Trophoblast cell (in vitro differentiated cells and primary cell): ENCODE measurements around the gene TIMM44.

Experiments used
- DNase-seq, 2 donors: peaks; one replicate each; pipeline ENCODE4 v3.0.0-alpha.2; 2016
- H2AFZ ChIP-seq: 2 replicates; pipeline ENCODE4 v1.6.1; 2013; ENCODE audit warnings: low read length, moderate library complexity, mild to moderate bottlenecking; ENCODE audit not compliant: insufficient read depth, poor library complexity
- H2AK5ac ChIP-seq: 2 replicates; pipeline ENCODE4 v1.6.1; 2013; ENCODE audit warnings: mild to moderate bottlenecking, low read length
- H2BK120ac ChIP-seq: 2 replicates; pipeline ENCODE4 v1.6.1; 2013; ENCODE audit warnings: low read length, mild to moderate bottlenecking, moderate library complexity; ENCODE audit not compliant: insufficient read depth, poor library complexity
- H2BK12ac ChIP-seq: 2 replicates; pipeline ENCODE4 v1.6.1; 2013; ENCODE audit warnings: mild to moderate bottlenecking, low read length, moderate library complexity
- H2BK5ac ChIP-seq: 2 replicates; pipeline ENCODE4 v1.6.1; 2013; ENCODE audit warnings: low read length, low read depth, moderate library complexity, mild to moderate bottlenecking; ENCODE audit not compliant: poor library complexity
- H3K14ac ChIP-seq: 2 replicates; pipeline ENCODE4 v1.6.1; 2013; ENCODE audit warnings: mild to moderate bottlenecking, low read length
- H3K18ac ChIP-seq: 2 replicates; pipeline ENCODE4 v1.6.1; 2013; ENCODE audit warnings: mild to moderate bottlenecking, low read length
- H3K23ac ChIP-seq: 2 replicates; pipeline ENCODE4 v1.6.1; 2013; ENCODE audit warnings: low read length
- H3K27ac ChIP-seq: 2 replicates; pipeline ENCODE4 v1.5.1; 2013; ENCODE audit warnings: low read depth, mild to moderate bottlenecking, inconsistent platforms, low read length, moderate library complexity
- H3K27me3 ChIP-seq: 2 replicates; pipeline ENCODE4 v1.6.1; 2013; ENCODE audit warnings: inconsistent platforms, mild to moderate bottlenecking, low read length, moderate library complexity; ENCODE audit not compliant: insufficient read depth
- H3K36me3 ChIP-seq, 2 experiments: 1 replicate in 1 of 2; 2 replicates in 1 of 2; pipeline ENCODE4 v1.6.1; 2013; ENCODE audit warnings: low read length in 2 of 2, mild to moderate bottlenecking in 2 of 2, moderate library complexity in 1 of 2; ENCODE audit not compliant: insufficient read depth in 2 of 2, control insufficient read depth in 1 of 2
- H3K4ac ChIP-seq: 2 replicates; pipeline ENCODE4 v1.6.1; 2013; ENCODE audit warnings: low read depth, mild to moderate bottlenecking, low read length, moderate library complexity
- H3K4me1 ChIP-seq, 2 experiments: 1 replicate in 1 of 2; 2 replicates in 1 of 2; pipeline ENCODE4 v1.6.1; 2013; ENCODE audit warnings: low read length in 2 of 2, mild to moderate bottlenecking in 2 of 2, moderate library complexity in 1 of 2; ENCODE audit not compliant: insufficient read depth in 2 of 2, control insufficient read depth in 1 of 2
- H3K4me2 ChIP-seq: 2 replicates; pipeline ENCODE4 v1.6.1; 2013; ENCODE audit warnings: inconsistent platforms, mild to moderate bottlenecking, low read length, moderate library complexity
- H3K4me3 ChIP-seq: 2 replicates; pipeline ENCODE4 v1.5.1; 2013; ENCODE audit warnings: mild to moderate bottlenecking, low read depth, low read length, inconsistent platforms
- H3K79me1 ChIP-seq: one replicate; pipeline ENCODE4 v1.6.1; 2013; ENCODE audit warnings: low read length
- H3K79me2 ChIP-seq: 2 replicates; pipeline ENCODE4 v1.6.1; 2013; ENCODE audit warnings: low read length, mild to moderate bottlenecking; ENCODE audit not compliant: control insufficient read depth, insufficient read depth, poor library complexity
- H3K9ac ChIP-seq: 2 replicates; pipeline ENCODE4 v1.6.1; 2013; ENCODE audit warnings: mild to moderate bottlenecking, low read length
- H3K9me3 ChIP-seq: 2 replicates; pipeline ENCODE4 v1.6.1; 2013; ENCODE audit warnings: low read depth, mild to moderate bottlenecking, control low read depth, inconsistent platforms, low read length; ENCODE audit not compliant: insufficient read depth
- H4K12ac ChIP-seq: 2 replicates; pipeline ENCODE4 v1.6.1; 2013; ENCODE audit warnings: low read depth, mild to moderate bottlenecking, low read length, moderate library complexity
- H4K8ac ChIP-seq: 2 replicates; pipeline ENCODE4 v1.6.1; 2013; ENCODE audit warnings: low read depth, mild to moderate bottlenecking, low read length, moderate library complexity
- H4K91ac ChIP-seq: one replicate; pipeline ENCODE4 v1.6.1; 2013; ENCODE audit warnings: low read depth, mild to moderate bottlenecking, low read length, moderate library complexity
- WGBS: extraction: QIAGEN DNeasy Blood & Tissue Kit; methylation state at CpG from one replicate; pipeline ENCODE4 v1.1.7; 2013; ENCODE audit warnings: missing lambda C conversion rate; ENCODE audit not compliant: insufficient read length, insufficient coverage; ENCODE audit errors: extremely low coverage; 5-methylcytosine and 5-hydroxymethylcytosine counted together

TIMM44 gene

GRCh38 chr19:7928334-7928706, 15.1 kb downstream of the TIMM44 start:
- no peak overlapping the region for H4K8ac ChIP-seq
- no peak overlapping the region for H3K4me2 ChIP-seq
- H3K27ac ChIP-seq, result no peak overlapping the region
- DNase-seq, result no peak
- no peak overlapping the region for H2AK5ac ChIP-seq
- H3K36me3 ChIP-seq, result peaks cover 37 to 38% of the 10 kb centered on the region in 2 experiments
- H3K18ac ChIP-seq, result no peak overlapping the region
- no peak overlapping the region for H4K12ac ChIP-seq
- no peak overlapping the region for H3K9ac ChIP-seq
- no peak overlapping the region for H3K4ac ChIP-seq
- no peak overlapping the region for H2BK12ac ChIP-seq
- H3K79me2 ChIP-seq, result no peaks in the 10 kb centered on the region
- H3K79me1 ChIP-seq, result peaks cover 2% of the 10 kb centered on the region
- no peak overlapping the region for H2BK5ac ChIP-seq
- no peak overlapping the region for H3K14ac ChIP-seq
- H3K9me3 ChIP-seq, result no peaks in the 10 kb centered on the region
- no peak overlapping the region for H2BK120ac ChIP-seq
- H4K91ac ChIP-seq, result no peak overlapping the region
- no peak overlapping the region for H3K23ac ChIP-seq
- no peak overlapping the region for H3K4me3 ChIP-seq
- H3K4me1 ChIP-seq, result peaks cover 8 to 11% of the 10 kb centered on the region in 2 experiments
- no peaks in the 10 kb centered on the region for H3K27me3 ChIP-seq
- no CpG with 5 or more reads among the region's 9 CpGs for WGBS
- H2AFZ ChIP-seq, result no peak overlapping the region

- H3K79me1 ChIP-seq, result peaks cover 2% of the 10 kb centered on the region
- no peak overlapping the region for H3K4me2 ChIP-seq
- no peaks in the 10 kb centered on the region for H3K9me3 ChIP-seq
- no peak overlapping the region for H3K23ac ChIP-seq
- no peak overlapping the region for H3K4ac ChIP-seq
- no peak overlapping the region for H3K18ac ChIP-seq
- no peak overlapping the region for H3K9ac ChIP-seq
- H3K4me1 ChIP-seq, result peaks cover 8 to 11% of the 10 kb centered on the region in 2 experiments
- no peak overlapping the region for H2BK5ac ChIP-seq
- no CpG with 5 or more reads among the region's 23 CpGs for WGBS
- no peak overlapping the region for H4K12ac ChIP-seq
- peaks cover 37 to 38% of the 10 kb centered on the region in 2 experiments for H3K36me3 ChIP-seq
- no peak overlapping the region for H4K8ac ChIP-seq
- H3K4me3 ChIP-seq, result peak overlapping the region; percentile 28
- H3K27me3 ChIP-seq, result no peaks in the 10 kb centered on the region
- no peak overlapping the region for H3K14ac ChIP-seq
- H2BK12ac ChIP-seq, result no peak overlapping the region
- H4K91ac ChIP-seq, result no peak overlapping the region
- H2BK120ac ChIP-seq, result no peak overlapping the region
- H2AK5ac ChIP-seq, result no peak overlapping the region
- DNase-seq, result no peak
- no peak overlapping the region for H3K27ac ChIP-seq
- no peaks in the 10 kb centered on the region for H3K79me2 ChIP-seq
- no peak overlapping the region for H2AFZ ChIP-seq
Observed at GRCh38 chr19:7927605-7928333, 15.7 kb downstream of the TIMM44 start.

- Histone ChIP-seq H3K79me1 (peaks cover 2% of the 10 kb centered on the region), H3K9ac (no peak overlapping the region), H2BK5ac (no peak overlapping the region), H3K18ac (no peak overlapping the region), H4K91ac (no peak overlapping the region), H4K12ac (no peak overlapping the region), H3K9me3 (no peaks in the 10 kb centered on the region), H4K8ac (no peak overlapping the region), H2AK5ac (no peak overlapping the region), H2BK120ac (no peak overlapping the region), H3K4me1 (peaks cover 8 to 11% of the 10 kb centered on the region in 2 experiments), H3K27me3 (no peaks in the 10 kb centered on the region), H3K27ac (no peak overlapping the region), H3K4ac (no peak overlapping the region), H2AFZ (no peak overlapping the region), H3K36me3 (peaks cover 37 to 38% of the 10 kb centered on the region in 2 experiments), H3K23ac (no peak overlapping the region), H2BK12ac (no peak overlapping the region), H3K79me2 (no peaks in the 10 kb centered on the region), H3K14ac (no peak overlapping the region), H3K4me2 (no peak overlapping the region), H3K4me3 (no peak overlapping the region)
- no CpG with 5 or more reads among the region's 32 CpGs for WGBS
- DNase-seq, result no peak
Observed at GRCh38 chr19:7926727-7927604, 16.5 kb downstream of the TIMM44 start.

GRCh38 chr19:7926021-7926726, 17.3 kb downstream of the TIMM44 start, which contains the start of gene CTXN1:
Gene CTXN1, minus strand, starts transcription at chr19:7926135. Its CDS starts 597 bp downstream, at chr19:7925538.
- Histone ChIP-seq H4K91ac (peak within 1 kb of the TSS; percentile 79), H3K4me1 (peaks cover 8 to 11% of the 10 kb centered on the region in 2 experiments), H3K9ac (peak within 1 kb of the TSS; percentile 65), H3K79me2 (no peaks in the 10 kb centered on the region), H3K4ac (peak within 1 kb of the TSS; percentile 18), H3K27me3 (no peaks in the 10 kb centered on the region), H2BK5ac (no peak within 1 kb of the TSS), H3K79me1 (peaks cover 2% of the 10 kb centered on the region), H3K4me3 (peak within 1 kb of the TSS; percentile 72), H4K12ac (peak within 1 kb of the TSS; percentile 33), H2AFZ (peak within 1 kb of the TSS; percentile 40), H3K18ac (peak within 1 kb of the TSS; percentile 54), H3K9me3 (no peaks in the 10 kb centered on the region), H3K36me3 (peaks cover 33 to 34% of the 10 kb centered on the region in 2 experiments), H2BK120ac (no peak within 1 kb of the TSS), H4K8ac (peak within 1 kb of the TSS; percentile 79), H2AK5ac (peak within 1 kb of the TSS; percentile 39), H3K14ac (peak within 1 kb of the TSS; percentile 49), H2BK12ac (peak within 1 kb of the TSS; percentile 12), H3K4me2 (peak within 1 kb of the TSS; percentile 87), H3K27ac (no peak within 1 kb of the TSS), H3K23ac (no peak within 1 kb of the TSS)
- no CpG with 5 or more reads among the region's 65 CpGs for WGBS
- peak in 1 of 2 donors; percentile 68 for DNase-seq
